GM21717 (cell line): ENCODE data around the gene EPHB1.
"Not testable (repeated sequence)": the region's sequence is repeated elsewhere in the genome, so short reads cannot be mapped to it uniquely, and the experiment has no call there.

ENCODE experiments used
- ATAC-seq: cut with Tn5 transposase; IDR thresholded peaks from one replicate; pipeline ENCODE4 v1.9.1; 2021; ENCODE audit warnings: mild to moderate bottlenecking, moderate library complexity; ENCODE audit not compliant: unreplicated experiment

The EPHB1 gene

GRCh38 chr3:135106445-135106844 lies 311.4 kb downstream of the EPHB1 start:
- ATAC-seq = no peak

- no peak for ATAC-seq
Measured at GRCh38 chr3:135107043-135107442, 312.0 kb downstream of the EPHB1 start.

- no peak for ATAC-seq
Measured at GRCh38 chr3:135109681-135110080, 314.6 kb downstream of the EPHB1 start.

- ATAC-seq = not testable (repeated sequence)
Measured at GRCh38 chr3:135114551-135114950, 319.5 kb downstream of the EPHB1 start.

- no peak for ATAC-seq
Measured at GRCh38 chr3:135117977-135118376, 322.9 kb downstream of the EPHB1 start.

- no peak for ATAC-seq
Measured at GRCh38 chr3:135118792-135119191, 323.7 kb downstream of the EPHB1 start.

GRCh38 chr3:135125171-135125801 lies 330.2 kb downstream of the EPHB1 start:
- no peak for ATAC-seq

GRCh38 chr3:135127946-135128470 lies 332.9 kb downstream of the EPHB1 start:
- no peak for ATAC-seq

GRCh38 chr3:135128818-135129217 lies 333.8 kb downstream of the EPHB1 start:
- ATAC-seq = no peak

- no peak for ATAC-seq
Measured at GRCh38 chr3:135131290-135131689, 336.2 kb downstream of the EPHB1 start.

GRCh38 chr3:135133905-135134683 lies 339.0 kb downstream of the EPHB1 start:
- no peak for ATAC-seq

- ATAC-seq = no peak
Measured at GRCh38 chr3:135134684-135135075, 339.6 kb downstream of the EPHB1 start.

- no peak for ATAC-seq
Measured at GRCh38 chr3:135135445-135135844, 340.4 kb downstream of the EPHB1 start.

GRCh38 chr3:135136361-135137100 lies 341.5 kb downstream of the EPHB1 start:
- no peak for ATAC-seq

GRCh38 chr3:135137296-135137695 lies 342.2 kb downstream of the EPHB1 start:
- no peak for ATAC-seq

GRCh38 chr3:135138776-135139175 lies 343.7 kb downstream of the EPHB1 start:
- no peak for ATAC-seq

- ATAC-seq = no peak
Measured at GRCh38 chr3:135140591-135140990, 345.5 kb downstream of the EPHB1 start.

GRCh38 chr3:135141160-135141559 lies 346.1 kb downstream of the EPHB1 start:
- no peak for ATAC-seq

- ATAC-seq = no peak
Measured at GRCh38 chr3:135141672-135142071, 346.6 kb downstream of the EPHB1 start.

- no peak for ATAC-seq
Measured at GRCh38 chr3:135142530-135142929, 347.5 kb downstream of the EPHB1 start.

GRCh38 chr3:135143474-135143873 lies 348.4 kb downstream of the EPHB1 start:
- ATAC-seq = no peak

- no peak for ATAC-seq
Measured at GRCh38 chr3:135145581-135145980, 350.5 kb downstream of the EPHB1 start.
